ENCODE data around the gene CDK19.

CDK19 gene

GRCh38 chr6:110617057-110617456 is 198.2 kb downstream of the CDK19 start:
- Histone ChIP-seq H3K27me3 (no peaks in the 10 kb centered on the region), H3K4me1 (no peaks in the 10 kb centered on the region), H3K36me3 (peaks cover 18 to 41% (median 29%) of the 10 kb centered on the region in 3 donors), H3K27ac (no peak overlapping the region), H3K4me3 (no peak overlapping the region), H3K9me3 (no peaks in the 10 kb centered on the region)
- intact Hi-C loops (cut with DNase I; ENCODE audit: low total_unique reads): no loop called here
- no peak for DNase-seq
- TF ChIP-seq CTCF (IDR thresholded peaks at IDR 0.05): no peak

- no peak for DNase-seq
- peaks cover 5 to 36% (median 17%) of the 10 kb centered on the region in 3 donors for H3K36me3 ChIP-seq
- H3K4me3 ChIP-seq: no peak overlapping the region
- H3K9me3 ChIP-seq: no peaks in the 10 kb centered on the region
- H3K27ac ChIP-seq: no peak overlapping the region
- no peaks in the 10 kb centered on the region for H3K27me3 ChIP-seq
- no peaks in the 10 kb centered on the region for H3K4me1 ChIP-seq
- TF ChIP-seq CTCF (IDR thresholded peaks at IDR 0.05): no peak
- intact Hi-C loops (cut with DNase I; ENCODE audit: low total_unique reads): no loop called here
Observed at GRCh38 chr6:110615722-110616121, 199.5 kb downstream of the CDK19 start.

- Histone ChIP-seq H3K36me3 (peaks cover 0 to 32% (median 14%) of the 10 kb centered on the region in 3 donors), H3K4me1 (no peaks in the 10 kb centered on the region), H3K27me3 (no peaks in the 10 kb centered on the region), H3K27ac (no peak overlapping the region), H3K9me3 (no peaks in the 10 kb centered on the region), H3K4me3 (no peak overlapping the region)
- no peak for TF ChIP-seq CTCF (IDR thresholded peaks at IDR 0.05)
- intact Hi-C loops (cut with DNase I; ENCODE audit: low total_unique reads): no loop called here
- no peak for DNase-seq
Observed at GRCh38 chr6:110614586-110614985, 200.7 kb downstream of the CDK19 start.

GRCh38 chr6:110614106-110614505 is 201.2 kb downstream of the CDK19 start:
- no peak overlapping the region for H3K4me3 ChIP-seq
- H3K27ac ChIP-seq: no peak overlapping the region
- H3K27me3 ChIP-seq: no peaks in the 10 kb centered on the region
- peaks cover 0 to 29% (median 14%) of the 10 kb centered on the region in 3 donors for H3K36me3 ChIP-seq
- no peak for TF ChIP-seq CTCF (IDR thresholded peaks at IDR 0.05)
- intact Hi-C loops (cut with DNase I; ENCODE audit: low total_unique reads): no loop called here
- H3K4me1 ChIP-seq: peaks cover 0 to under 1% (median 0%) of the 10 kb centered on the region in 4 donors
- no peak for DNase-seq
- H3K9me3 ChIP-seq: no peaks in the 10 kb centered on the region

GRCh38 chr6:110613356-110613755 is 201.9 kb downstream of the CDK19 start:
- H3K4me1 ChIP-seq: peaks cover 0 to 2% (median 0%) of the 10 kb centered on the region in 4 donors
- no peaks in the 10 kb centered on the region for H3K27me3 ChIP-seq
- H3K27ac ChIP-seq: no peak overlapping the region
- no peaks in the 10 kb centered on the region for H3K9me3 ChIP-seq
- peaks cover 0 to 29% (median 14%) of the 10 kb centered on the region in 3 donors for H3K36me3 ChIP-seq
- intact Hi-C loops (cut with DNase I; ENCODE audit: low total_unique reads): no loop called here
- no peak for TF ChIP-seq CTCF (IDR thresholded peaks at IDR 0.05)
- DNase-seq: no peak
- H3K4me3 ChIP-seq: no peak overlapping the region

- Histone ChIP-seq H3K27me3 (no peaks in the 10 kb centered on the region), H3K27ac (no peak overlapping the region), H3K9me3 (no peaks in the 10 kb centered on the region), H3K36me3 (peaks cover 0 to 29% (median 14%) of the 10 kb centered on the region in 3 donors), H3K4me3 (no peak overlapping the region), H3K4me1 (peaks cover 0 to 2% (median 0%) of the 10 kb centered on the region in 4 donors)
- TF ChIP-seq CTCF (IDR thresholded peaks at IDR 0.05): no peak
- no peak for DNase-seq
- intact Hi-C loops (cut with DNase I; ENCODE audit: low total_unique reads): no loop called here
Observed at GRCh38 chr6:110612298-110612697, 203.0 kb downstream of the CDK19 start.
